Posterior vena cava (tissue), 2 donors: ENCODE measurements around the gene FAM241B. TPM values are rescaled to one million over a fixed set of nuclear protein-coding genes. Genes with fewer than 3 reads are reported as not detected.

Experiments used
- DNase-seq: peaks from one replicate; pipeline ENCODE4 v3.0.0-alpha.2; 2020; ENCODE audit warnings: low spot score
- intact Hi-C, 2 donors: fragments of 100-400 bp; cut with DNase I; formaldehyde crosslinking; loops; one replicate each; pipeline versions ENCODE4 v1.14.1 to v1.14.2; 2022 to 2023
- long read RNA-seq, 2 donors: library from polyadenylated mRNA; unstranded; transcript quantifications; one replicate each; pipeline ENCODE4 v2.0.0, GENCODE V29; 2020 to 2021
- total RNA-seq, 2 donors: library from RNA; stranded (reverse); fragmentation: NEBNext Ultra II Directional; extraction: Animal tissue kit (Norgen Biotek cat#: 25700); gene quantifications; one replicate each; pipeline ENCODE4 v1.2.1, GENCODE V29; 2021
- donor health status: DM: yes; HTN: yes; CAD: no.
- donor health status: DM: yes; HTN: yes; CAD: no.

The FAM241B gene, protein sequence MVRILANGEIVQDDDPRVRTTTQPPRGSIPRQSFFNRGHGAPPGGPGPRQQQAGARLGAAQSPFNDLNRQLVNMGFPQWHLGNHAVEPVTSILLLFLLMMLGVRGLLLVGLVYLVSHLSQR
- 1 to 10 TPM; 2.2 to 3.1 TPM for total RNA-seq
- long read RNA-seq, donor 1, partial matches to known transcripts: 0 of 2 reads
- long read RNA-seq, donor 1, other reads (novel, unspliced or antisense): 0 of 2 reads
- long read RNA-seq, donor 2, transcript FAM241B-201 (4 exons, 1,065 nt): major isoform, 9 of 9 reads
- long read RNA-seq, donor 2, partial matches to known transcripts: 0 of 9 reads
- long read RNA-seq, donor 2, other reads (novel, unspliced or antisense): 0 of 9 reads

DNA sequence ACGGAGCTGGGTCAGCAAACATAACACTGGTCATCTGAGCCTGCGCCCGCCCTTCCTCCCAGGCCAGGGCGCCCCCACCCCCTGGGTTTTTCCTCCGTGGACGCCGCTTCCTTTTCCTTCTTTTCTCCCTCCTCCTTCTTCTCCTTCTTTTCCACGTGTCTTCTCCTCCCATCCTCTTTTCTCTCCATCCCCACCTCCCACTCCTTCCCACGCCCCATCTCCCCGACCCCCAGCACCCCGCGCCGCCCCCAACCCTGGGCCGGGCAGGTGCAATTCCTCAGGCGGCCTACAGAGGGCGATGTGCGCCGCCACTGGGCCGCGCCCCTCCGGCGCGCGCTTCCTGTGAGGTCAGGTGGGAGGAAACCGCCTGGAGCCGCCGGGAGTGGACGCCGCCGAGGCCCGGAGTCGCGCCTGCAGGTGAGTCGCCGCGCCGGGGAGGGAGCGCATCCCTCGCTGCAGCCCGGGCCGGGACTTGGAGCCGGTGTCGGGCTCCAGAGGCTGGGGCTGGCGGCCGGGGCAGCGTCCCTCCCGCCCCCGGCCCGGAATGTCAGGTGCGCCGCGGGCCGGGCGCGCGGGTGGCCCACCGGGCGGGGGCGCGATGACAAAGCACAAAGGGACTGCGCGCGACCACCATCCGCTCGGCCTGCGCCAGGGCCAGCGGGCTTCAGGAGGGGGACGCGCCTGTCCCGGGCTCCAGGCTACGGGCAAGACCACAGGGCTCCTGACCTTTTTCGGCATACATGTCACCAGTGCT is at the start of gene FAM241B:
Gene FAM241B, plus strand, starts transcription at position 351 of the 754 bp plus-strand sequence. CDS start 1,497 bp downstream, outside the sequence.
- DNase-seq: peak; percentile 89
- intact Hi-C loops: loop anchor here (5.0 to 10.0 kb wide), 4 partner anchors 113 to 717 kb away; partner anchors contain the start of gene TACR2 (in 1 of the 2)

DNA sequence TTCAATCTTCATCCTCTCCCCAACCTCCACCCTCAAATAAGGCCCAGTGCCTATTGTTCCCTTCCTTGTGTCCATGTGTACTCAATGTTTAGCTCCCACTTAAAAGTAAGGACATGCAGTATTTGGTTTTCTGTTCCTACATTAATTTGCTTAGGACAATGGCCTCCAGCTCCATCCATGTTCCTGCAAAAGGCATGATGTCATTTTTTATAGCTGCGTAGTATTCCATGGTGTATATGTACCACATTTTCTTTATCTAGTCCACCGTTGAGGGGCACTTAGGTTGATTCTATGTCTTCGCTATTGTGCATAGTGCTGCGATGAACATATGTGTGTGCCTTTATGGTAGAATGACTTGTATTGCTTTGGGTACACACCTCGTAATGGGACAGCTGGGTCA is 49.6 kb upstream of the FAM241B start:
- intact Hi-C loops: no loop called here
- no peak for DNase-seq

DNA sequence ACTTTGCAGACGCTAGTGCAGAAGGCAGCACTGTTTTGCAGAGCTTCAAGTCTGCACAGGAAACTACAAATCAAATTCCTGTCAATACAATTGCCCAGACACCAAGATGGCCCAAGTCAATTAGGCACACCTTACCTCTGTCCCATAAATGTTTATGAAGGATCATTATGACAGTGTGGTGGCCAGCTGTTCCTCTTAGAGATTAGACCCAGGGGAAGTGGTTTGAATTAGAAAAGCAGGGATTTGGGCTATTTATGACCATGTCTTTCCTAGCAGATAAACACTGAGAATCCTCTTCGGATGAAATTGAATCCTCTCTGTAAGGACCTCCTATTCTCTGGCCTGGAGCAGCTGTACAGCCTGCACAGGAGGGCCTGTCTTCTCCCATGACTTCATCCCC is 46.9 kb upstream of the FAM241B start:
- no peak for DNase-seq
- intact Hi-C loops: no loop called here

DNA sequence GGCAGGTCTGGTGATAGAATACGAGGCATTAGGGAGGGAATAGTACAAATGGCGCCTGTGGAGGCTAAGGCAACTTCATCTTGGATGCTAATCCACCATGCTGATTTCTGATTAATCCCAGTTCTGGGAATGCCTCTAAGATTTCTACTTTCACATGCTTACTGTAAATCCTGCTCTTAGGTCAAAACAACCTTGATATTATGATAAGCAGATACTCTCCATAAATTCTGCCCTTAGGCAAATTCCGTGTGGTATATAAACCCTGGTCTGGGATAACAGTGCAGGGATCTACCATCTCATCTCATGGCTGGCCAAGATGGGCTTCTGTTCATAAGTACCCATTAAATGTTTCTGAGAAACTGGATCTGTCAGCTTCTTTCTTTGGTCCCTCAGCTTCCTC is 45.4 kb upstream of the FAM241B start:
- no peak for DNase-seq
- intact Hi-C loops: no loop called here

DNA sequence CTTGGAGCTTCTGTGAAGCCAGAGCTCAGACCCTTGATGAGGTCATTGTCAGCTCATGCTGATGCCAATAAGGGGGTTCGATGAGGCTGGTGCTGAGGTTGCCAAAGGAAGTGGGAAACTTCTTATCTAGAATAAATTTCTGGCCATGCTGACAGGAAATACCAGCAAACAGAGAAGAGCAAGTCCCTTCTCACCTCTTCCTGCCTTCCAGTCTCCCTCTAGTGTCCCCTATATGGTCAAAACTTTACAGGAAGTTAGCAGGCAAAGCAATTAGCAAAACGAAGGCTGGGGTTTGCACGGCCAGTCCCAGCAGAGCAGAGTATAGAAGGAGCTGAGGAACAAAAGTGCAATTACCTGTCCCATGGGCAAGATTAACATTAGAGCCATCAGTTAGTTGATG is 41.7 kb upstream of the FAM241B start:
- intact Hi-C loops: no loop called here
- DNase-seq: no peak

DNA sequence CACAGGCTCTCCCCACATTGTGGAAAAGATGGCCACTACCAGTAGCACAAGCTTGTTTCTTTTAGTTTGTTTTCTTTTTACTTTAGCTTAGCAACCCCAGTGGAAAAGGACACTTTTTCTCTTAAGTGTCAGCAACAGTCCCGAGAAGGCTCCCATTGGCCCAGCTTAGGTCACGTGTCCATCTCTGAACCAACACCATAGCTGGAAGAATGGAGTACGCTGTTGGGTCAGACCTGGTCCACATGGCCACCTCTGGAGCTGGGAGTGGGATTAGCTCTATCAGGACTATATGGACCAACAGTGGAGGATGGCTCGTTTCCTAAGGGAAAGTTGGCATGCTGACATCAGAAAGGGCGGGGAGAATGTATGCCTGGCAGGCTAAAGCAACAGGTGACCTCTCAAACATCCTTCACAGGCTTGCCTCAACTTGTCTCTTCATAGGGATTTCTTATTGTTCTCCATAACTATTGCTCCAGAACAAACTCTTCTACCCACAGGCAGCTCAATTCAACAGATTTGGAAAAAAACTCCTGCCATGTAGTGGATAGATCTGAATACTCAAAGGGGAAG is 29.2 kb upstream of the FAM241B start:
- intact Hi-C loops: no loop called here
- no peak for DNase-seq

DNA sequence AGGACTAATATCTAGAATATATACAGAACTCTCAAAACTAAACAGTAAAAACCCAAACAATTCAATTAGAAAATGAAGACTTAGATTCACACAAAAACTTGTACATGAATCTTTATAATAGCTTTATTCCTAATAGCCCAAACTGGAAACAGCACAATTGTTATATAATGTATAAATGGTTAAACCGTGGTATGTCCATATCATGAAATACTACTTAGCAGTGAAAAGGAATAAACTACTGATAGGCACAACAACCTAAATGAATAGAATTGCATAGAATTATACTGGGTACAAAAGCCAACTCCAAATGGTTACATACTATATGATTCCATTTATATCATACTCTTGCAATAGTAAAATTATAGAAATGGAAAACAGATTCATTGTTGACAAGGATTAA is 21.0 kb upstream of the FAM241B start:
- intact Hi-C loops: no loop called here
- no peak for DNase-seq

DNA sequence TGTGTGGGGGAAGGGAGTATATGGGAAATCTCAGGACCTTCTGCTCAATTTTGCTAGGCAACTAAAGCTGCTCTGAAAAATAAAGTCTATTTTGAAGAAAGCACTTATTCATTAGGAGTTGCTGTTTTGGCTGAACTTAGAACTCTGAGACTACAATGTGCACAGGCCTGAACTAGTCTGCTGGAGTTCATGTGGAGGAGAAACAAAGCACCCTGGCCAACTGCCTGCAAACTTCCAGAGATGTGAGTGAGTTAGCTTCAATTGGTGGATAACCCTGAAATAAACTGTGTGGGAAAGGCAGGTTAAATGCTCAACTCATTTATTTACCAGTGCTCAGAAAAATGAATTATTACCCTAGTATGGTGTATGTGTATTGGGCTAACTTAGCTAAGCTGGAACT is 17.3 kb upstream of the FAM241B start:
- no peak for DNase-seq
- intact Hi-C loops: no loop called here

DNA sequence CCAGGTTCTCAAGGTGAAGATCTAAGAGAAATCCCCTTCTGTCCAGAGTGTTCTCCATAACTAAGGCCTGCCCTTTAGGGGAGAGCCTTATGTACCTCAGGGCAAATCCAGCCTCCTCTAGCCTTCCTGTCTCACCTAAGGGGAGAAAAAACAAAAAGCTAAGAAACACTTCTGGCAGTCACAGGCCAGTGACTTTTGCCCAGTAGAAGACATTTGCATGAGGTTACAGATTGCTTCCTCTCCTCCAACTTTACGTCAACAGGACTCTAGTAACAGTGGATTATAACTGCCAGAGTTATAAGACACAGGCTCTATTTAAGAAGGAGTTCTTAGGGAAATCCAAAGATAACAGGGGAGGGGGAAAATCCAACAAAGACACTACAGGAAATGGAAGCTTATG is 15.9 kb upstream of the FAM241B start:
- DNase-seq: no peak
- intact Hi-C loops: no loop called here

DNA sequence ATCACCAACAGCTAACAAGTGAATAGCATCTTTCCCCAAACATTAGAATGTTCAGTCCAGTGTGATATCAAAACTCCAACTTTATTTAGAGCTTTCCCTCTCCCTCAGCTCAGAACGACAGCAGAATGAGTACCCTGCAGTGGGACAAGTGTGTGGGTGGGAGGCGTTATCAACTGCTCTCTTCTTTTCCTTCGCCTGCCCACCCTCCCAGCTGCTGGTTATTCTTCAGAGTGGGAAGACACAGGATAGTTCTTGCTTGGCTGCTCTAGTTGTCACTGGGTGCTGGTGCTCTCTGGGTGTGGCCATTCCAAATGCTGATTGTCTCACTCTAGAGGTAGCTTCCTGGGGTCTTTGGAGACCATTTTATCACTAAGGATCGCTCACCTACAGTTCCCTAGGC is 13.7 kb upstream of the FAM241B start:
- intact Hi-C loops: no loop called here
- no peak for DNase-seq

DNA sequence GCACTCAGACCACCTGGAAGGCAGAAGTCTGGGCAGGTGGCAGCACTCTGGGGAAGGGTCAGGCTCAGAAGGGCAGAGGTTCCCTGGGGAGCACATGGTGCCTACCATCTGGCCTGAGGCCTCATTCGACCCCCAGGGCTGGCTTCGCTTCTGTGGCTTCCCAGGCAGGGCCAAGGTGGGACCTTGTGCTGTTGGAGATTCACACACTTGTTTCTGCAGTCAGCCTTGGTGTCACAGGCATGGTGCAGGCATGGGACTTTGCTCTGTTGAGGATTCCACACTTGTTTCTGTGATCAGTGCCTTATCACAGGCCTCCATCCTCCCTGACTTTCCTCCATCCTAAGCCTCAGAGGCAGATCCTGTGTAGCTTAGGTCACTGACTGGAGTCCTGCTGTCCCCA is 11.3 kb upstream of the FAM241B start:
- intact Hi-C loops: no loop called here
- DNase-seq: no peak

DNA sequence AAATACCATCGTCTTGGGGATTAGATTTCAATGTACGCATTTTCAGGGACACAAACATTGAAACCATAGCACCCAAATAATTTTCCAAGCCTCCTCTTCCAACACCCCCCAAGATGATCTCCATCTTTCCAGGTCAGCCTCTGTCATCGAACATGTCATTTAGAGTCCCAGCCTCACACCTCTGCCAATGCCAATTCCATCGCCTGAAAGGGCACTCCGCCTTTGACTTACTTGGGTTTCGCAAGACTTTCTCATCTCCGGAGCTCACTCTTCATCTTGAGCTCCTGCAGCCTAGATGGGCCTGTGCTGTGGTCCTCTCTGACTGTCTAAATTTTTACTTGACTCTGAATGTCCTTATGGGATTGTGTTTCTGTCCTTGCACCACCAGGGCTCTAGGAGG is 10.4 kb upstream of the FAM241B start:
- intact Hi-C loops: no loop called here
- DNase-seq: no peak

DNA sequence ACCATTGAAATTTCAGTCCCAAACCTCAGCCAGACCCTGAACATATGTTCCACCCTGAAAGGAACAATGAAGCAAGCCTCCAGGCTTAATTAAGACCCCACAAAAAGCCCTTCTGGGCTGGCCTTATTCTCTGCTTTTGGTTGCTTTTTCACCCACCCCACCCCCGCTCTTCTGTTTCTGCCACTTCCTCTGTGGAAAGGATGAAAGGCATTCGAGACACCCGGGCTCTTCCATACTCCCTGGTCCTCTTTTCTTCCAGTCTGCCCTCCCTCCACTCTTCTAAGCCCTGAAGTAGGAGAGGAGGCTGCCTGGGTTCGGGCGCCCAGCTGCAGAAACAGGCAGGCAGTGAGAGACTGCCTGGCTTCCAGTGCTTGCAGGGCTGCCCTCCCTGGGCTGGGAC is 9.4 kb upstream of the FAM241B start:
- DNase-seq: no peak
- intact Hi-C loops: no loop called here

DNA sequence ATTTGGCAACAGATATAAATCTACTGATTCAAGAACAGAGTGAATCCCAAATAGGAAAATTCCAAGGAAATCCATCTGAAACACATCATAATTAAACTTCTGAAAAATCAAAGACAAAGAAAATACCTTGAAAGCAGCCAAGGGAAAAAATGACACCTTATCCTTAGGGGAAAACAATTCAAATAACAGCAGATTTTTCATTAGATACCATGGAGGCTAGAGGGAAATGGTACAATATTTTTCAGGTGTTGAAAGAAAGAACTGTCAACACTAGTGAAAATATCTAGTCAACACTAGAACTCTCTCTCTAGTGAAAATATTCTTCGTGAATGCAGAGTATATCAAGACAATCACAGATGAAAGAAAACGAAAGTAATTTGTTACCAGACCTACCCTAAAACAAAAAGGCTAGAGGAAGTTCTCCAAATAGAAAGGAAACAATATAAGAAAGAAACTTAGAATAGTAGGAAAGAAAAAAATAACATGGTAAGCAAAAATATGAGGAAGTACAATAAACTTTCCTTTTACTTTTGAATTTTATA is 5.7 kb upstream of the FAM241B start:
- intact Hi-C loops: no loop called here
- DNase-seq: no peak

DNA sequence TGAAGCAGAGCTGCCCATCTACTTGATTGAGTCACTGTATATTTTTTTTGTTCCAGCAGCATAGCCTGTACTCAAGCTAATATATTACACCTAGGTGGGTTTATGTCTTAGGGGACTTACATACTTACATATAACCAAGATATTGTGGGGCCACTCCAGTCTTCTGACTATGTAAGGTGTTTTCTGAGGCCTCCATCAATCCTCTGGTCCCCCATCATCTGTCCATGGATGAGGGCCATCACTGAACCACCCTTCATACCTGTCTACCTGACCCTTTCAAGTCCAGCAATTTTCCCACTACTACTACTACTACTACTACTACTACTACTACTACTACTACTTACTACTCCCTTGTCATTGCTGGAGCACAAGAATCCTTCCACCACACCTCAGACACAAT is 3.2 kb upstream of the FAM241B start:
- no peak for DNase-seq
- intact Hi-C loops: loop anchor here in 1 of 2 donors (5.0 kb wide), 2 partner anchors 110 to 720 kb away; no protein-coding TSS in a partner anchor

DNA sequence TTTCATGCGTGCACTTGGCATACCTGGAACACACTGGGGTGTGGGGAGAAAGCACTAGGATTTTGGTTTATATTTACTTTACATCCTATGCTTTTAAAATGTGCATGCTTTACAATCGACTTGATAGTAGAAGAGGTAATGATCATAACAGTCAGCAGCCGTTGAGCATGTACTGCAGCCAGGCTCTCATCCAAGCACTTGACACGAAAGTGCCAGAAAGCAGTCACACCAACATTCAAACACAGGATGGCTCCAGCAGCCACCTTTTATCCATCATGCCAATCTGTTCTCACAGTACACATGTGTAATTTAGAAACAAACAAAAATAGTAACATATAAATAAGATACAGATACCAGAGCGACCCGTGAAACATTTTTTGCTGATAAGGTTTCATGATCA is 1.2 kb upstream of the FAM241B start:
- DNase-seq: no peak
- intact Hi-C loops: loop anchor here in 1 of 2 donors (5.0 kb wide), 2 partner anchors 112 to 718 kb away; no protein-coding TSS in a partner anchor

DNA sequence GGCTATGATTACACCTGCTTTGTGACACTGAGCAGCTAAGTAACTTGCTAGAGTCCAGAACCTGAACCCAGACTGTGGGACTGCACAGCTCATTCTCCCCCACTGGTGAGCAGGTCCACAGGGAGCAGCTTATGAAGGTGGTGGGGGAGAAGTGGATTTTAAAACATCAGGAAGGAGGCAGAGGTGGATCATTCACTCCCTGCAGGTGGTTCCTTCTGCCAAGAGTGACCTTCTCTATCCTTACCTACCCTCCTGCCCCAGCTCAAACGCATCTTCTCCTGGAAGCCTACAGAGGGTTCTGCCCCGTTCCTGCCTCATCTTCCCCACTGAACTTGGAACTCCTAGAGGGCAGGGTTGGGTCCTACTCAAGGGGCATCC is 539 bp upstream of the FAM241B start:
- intact Hi-C loops: loop anchor here in 1 of 2 donors (5.0 kb wide), 2 partner anchors 112 to 718 kb away; no protein-coding TSS in a partner anchor
- DNase-seq: no peak

DNA sequence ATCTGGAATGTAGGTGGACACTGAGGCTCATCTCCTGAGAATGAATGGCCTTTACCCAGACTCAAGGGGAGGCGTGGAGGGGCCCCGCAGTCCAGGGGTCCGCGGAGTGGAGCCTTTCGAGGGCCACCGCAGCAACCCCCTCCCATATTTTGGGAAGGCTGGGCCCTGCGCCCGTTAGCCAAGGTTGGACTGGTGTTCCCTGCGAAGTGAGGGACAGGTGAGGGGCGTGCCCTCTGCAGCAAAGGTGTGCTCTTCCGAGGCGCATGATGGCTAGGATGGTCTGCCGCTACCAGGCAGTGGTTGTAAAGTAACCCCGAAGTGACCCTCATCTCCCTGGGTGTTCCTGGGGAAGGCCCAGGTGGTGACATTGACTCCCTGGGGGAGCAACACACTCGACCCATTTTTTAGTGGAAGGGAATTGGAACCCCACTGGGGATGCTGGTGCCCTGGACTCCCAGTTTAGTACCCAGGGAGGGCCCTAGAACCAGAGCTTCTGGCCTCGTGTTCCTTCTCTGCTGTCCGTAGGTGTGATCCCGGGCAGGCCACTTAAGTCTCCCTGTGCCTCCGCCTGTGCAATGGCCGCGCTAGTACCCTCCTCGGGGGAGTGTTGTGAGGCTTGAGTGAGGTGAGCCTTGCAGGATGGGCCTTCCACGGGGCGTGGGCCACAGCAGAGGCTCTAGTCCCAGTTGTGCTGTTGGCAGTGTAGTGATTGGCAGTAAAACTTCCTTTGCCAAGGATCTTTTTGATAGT is 779 bp downstream of the FAM241B start:
- intact Hi-C loops: loop anchor here (10.0 kb wide), 2 partner anchors 206 to 216 kb away; partner anchors contain the start of gene TACR2 (in 1 of the 2)
- DNase-seq: no peak

DNA sequence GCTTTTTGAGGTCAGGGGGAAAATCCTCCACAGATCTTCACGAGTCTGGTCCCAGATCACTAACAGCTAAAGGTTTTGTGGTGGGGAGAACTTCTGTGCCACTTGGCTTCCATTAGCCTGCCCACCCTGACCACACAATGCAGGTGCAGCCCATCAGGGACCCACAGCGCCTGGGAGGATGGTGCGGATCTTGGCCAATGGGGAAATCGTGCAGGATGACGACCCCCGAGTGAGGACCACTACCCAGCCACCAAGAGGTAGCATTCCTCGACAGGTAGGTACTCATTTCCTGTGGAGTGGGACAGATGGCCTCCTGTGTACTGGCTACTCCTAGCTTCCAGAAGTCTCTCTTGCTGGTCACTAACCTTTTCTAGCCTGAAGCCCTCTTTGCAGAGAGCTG is 1.5 kb downstream of the FAM241B start:
- no peak for DNase-seq
- intact Hi-C loops: loop anchor here (10.0 kb wide), 2 partner anchors 207 to 217 kb away; partner anchors contain the start of gene TACR2 (in 1 of the 2)
